RCC 7860 (cell line): ENCODE measurements around the gene DPP4.
"Not testable (repeated sequence)": the region's sequence is repeated elsewhere in the genome, so short reads cannot be mapped to it uniquely, and the experiment has no call there.

ENCODE experiments used
- DNase-seq: peaks from one replicate; pipeline ENCODE4 v3.0.0-alpha.2; 2015; ENCODE audit warnings: low spot score
- FAIRE-seq: peaks from 2 replicates; lab custom pipeline; 2012; peaks lifted over from hg19 to GRCh38; lab: Jason Lieb, UNC

Gene DPP4

DNA sequence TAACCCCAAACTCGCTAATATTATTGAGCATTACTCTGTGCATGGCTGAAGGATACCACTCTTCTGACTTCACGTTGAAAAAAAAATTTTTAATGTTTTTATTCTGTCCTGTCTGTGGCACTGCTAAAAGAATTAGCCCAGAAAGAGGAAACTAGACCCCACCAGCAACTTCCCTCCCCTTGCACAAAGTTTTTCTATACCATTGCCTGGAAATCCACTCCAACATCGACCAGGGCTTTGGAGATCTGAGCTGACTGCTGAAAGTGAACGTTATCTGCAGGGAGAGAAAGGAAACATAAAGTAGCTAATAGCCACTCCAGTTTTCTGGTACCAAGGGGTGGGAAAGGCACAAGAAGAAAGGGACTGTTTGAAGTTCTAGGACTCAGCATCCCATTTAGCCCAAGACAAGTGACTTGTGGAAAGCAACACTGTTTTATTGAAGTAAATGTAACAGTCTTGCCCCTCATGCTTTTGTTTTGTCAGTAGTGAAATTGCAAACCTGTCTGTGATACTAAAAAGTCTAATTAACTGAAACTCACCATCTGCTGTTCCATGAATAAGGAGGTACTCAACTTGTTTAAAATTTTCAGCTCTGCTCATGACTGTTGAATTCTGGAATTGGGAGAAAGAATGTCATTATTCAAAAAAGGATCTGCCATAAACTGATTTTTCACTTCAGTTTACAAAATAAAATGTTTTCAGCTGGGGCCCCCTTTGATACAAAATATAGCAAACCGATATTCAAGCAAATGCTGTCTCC, 79.1 kb downstream of the DPP4 start:
- no peak for FAIRE-seq

DNA sequence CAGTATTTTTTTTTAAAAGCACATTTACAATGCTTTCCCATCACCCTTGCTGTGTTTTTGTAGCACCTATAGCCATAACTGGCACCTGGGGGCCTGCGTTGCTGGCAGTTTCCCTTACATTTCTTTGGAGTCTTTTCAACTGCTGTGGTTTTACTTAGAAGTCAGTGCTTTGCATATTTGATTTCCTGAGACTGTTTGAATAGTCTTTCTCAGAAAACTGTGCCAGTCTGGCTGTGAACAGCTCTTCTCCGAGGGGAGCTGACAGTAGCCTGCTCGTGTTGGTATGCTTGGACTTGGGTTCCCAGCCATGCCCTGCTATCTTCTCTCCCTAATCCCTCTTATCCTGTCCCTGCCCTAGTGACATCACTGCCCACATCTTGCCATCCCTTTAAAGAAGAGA, 81.5 kb downstream of the DPP4 start:
- DNase-seq (no peak), FAIRE-seq (no peak)

More for the DNA sequence above, 79.1 kb downstream of the DPP4 start:
- DNase-seq = no peak

DNA sequence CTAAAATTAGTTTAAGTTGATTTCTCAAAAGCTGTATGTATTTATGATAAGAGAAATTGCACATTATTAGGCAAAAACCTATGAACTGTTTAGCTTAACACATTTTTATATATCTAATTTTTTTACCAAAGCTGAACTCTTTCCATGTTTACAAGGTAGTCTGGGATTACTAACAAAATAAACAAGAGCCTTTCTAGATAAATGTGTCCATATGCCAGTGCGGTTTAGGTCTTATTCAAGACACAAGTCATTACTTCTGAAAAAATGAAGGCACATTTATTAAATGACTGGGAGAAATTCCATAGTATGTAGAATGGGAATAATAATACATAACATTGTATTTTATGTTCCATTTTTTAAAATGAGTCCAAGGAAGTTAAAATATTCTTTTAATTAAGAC, 82.0 kb downstream of the DPP4 start:
- FAIRE-seq (peak; percentile 44), DNase-seq (no peak)

DNA sequence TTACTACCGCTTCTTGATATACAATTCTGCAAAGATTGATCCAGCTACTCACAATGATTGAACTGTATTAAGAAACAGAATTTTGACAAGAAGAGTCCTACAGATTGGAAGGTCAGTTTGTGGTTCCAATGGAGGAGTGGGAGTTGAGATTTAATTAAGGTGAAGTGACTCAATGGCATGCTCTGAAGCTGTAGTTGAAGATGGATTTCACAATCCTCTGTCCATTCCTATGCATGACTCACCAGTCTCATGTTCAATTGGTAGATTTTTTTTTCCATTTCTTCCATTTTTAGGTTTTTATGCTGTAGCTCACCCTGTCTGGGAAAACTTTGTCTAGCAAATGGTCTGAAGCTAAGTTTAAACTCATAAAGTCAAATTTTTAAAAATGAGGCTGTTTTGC, 83.3 kb downstream of the DPP4 start:
- peak; percentile 78 for DNase-seq

DNA sequence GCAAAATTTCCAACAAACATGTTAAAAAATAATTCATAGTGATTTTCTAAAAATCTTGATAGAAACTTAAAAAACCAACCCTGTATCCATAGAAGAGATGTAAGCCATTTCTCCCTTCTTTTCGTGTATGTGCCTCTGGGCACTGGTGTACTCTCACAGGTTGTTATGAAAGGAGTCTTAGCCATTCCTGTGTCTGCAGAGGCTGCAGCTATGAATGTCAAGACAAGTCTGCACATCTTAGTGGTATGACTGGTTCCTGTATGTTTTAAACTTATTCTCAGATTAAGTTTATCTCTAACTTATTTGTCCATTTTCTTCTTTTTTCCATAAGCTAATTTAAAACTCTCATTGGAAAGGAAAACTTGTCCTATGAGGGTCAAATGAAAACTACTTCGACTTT, 84.0 kb downstream of the DPP4 start:
- no peak for FAIRE-seq

More for the DNA sequence above, 83.3 kb downstream of the DPP4 start:
- FAIRE-seq = peak; percentile 96

DNA sequence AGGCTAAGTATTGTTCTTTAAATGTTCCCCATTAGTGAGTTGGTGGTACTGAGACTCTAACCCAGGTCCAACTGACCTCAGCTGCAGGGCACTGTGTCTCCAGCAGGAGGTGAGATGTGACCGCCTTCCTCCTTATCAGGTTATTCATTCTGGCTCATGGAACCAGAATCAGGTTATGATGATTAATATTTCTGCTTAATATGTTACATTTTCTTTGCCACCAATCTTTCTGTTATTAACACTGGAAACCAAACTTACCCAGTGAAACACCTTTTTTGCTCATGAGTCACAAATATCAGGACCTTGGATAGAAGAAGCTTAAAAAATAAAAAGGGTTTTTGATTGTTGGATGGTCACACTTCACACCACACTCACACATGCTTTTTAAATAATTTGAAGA, 85.4 kb downstream of the DPP4 start:
- FAIRE-seq = peak; percentile 91

More for the DNA sequence above, 84.0 kb downstream of the DPP4 start:
- no peak for DNase-seq

DNA sequence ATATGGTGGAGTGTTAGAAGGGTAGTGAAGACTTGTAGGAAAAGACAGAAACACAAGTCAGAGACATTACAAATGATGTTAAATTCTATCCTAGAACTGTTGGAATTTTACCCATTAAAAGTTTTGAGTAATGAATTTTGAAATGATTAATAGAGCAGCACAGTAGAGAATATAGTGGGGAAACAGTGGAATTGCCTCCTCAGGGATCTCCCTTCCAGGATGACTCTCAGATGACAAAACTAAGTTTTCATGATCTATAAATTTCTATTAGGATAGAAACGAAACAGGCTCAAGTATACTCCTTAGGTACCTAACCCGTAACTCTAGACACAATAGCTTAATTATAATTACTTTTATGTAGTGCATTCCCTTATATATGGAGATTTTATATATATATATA, 86.7 kb downstream of the DPP4 start:
- DNase-seq = no peak
- FAIRE-seq = no peak

More for the DNA sequence above, 85.4 kb downstream of the DPP4 start:
- DNase-seq = peak; percentile 35

DNA sequence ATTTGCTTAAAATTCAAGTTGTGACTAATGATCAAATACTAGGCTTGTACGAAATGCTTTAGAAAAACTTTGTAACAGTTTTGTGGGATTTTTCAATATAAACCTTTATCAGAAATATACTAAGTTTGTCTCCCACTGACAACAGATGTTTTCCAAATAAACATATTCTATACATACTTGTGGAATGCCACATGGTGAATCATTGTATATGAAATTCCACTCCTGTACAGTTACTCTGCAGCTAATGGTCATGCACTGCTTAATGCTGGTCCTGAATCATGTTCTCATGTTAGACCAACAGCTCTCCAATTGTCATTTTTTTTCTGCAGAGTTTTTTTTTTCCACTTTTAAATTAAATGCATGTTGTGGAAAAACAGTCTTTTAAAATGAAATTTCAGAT, 90.1 kb downstream of the DPP4 start:
- FAIRE-seq (peak; percentile 68), DNase-seq (peak; percentile 18)

DNA sequence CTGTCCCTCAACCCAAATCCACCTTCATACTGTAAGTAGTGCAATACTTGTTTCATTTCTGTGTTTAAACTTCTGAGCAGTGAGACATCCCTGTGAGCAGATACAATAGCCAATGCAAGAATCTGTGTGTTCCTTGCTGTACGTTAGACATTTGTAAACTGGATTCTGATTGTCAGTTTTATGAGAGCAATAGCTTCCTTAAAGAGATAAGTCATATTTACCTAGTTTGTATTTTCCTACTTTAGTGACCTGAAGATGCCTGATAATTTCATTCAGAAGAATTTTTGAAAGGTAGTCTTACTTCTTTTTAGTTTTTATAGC, 90.7 kb downstream of the DPP4 start:
- FAIRE-seq (no peak), DNase-seq (no peak)

DNA sequence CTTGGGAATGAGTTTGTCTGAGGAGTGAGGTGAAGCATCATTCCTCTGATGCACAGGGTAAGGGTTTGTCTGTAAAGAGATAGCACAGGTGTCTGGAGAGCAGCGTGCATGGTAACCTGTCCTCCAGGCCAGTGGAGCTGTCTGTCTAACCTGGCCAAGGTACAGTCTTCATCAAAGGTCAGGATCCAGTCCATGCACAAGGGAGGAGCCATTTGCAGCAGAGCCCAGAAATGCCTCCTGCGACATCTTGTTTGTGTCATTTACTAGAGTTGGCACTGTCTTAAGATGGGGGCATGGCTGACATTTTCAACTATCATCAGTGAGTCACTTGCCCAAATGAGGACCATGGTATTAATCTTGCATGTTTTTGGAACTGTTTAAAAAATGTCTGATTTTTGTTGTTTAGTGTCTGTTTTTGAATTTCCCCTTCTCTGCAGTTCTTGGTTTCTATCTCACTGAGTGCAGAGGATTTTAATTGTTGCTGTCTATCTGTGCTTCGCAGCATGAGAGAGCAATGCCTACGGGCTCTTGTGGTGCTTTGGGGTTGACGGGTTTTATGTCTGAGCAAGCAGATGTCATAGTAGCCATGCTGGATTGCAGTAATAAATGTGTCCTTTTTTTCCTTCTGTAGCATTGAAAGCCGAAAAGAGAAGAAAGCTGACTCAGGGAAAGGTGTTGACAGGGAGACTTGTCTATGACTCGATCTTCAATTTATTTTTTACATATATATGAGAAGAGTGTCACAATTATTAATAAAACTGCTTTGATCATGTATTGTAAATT, 91.3 kb downstream of the DPP4 start:
- no peak for DNase-seq
- FAIRE-seq = no peak

DNA sequence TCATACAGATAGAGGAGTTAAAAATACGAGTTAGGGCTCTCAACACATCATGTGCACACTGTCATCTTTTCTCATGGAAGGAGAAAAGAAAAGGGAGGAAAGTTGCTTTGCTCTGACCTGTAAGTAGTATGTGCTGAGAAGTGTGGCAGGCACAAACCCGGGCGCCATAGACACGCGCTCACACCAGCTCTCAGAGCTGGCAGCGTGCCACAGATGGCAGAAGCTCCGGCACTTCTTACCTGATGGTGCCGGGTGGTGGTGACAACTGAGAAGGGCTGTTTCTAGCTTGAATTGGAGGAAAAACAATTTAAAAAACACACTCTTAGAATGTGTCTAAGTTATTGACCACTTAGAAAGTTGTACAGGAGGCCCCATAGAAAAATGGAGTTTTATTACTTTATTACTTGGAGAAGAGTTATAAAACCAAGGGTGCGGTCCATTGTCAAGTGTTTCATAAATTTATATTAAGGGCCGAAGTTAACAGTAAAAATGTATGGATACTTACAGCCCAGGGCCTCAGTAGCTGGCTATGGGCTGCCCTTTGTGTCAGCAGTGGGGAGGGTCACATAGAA, 92.2 kb downstream of the DPP4 start:
- DNase-seq = no peak
- no peak for FAIRE-seq

DNA sequence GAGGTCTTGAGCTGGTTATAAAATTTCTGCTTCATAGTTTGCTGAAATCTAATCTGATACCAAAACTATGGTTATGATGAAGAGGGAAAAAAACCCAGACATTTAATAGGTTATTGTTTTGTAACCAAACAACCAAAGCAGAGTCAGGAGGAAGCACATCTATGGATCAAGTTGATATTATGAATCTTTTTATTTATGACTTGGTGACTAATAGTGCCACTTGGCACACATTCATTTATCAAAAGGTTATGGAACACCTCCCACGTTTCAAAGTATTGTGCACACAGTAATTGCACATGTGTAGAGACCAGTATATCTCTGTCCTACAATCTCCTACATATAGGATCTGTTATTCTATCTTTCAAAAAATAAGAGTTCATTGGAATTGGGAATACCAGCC, 93.0 kb downstream of the DPP4 start:
- DNase-seq (no peak), FAIRE-seq (no peak)

DNA sequence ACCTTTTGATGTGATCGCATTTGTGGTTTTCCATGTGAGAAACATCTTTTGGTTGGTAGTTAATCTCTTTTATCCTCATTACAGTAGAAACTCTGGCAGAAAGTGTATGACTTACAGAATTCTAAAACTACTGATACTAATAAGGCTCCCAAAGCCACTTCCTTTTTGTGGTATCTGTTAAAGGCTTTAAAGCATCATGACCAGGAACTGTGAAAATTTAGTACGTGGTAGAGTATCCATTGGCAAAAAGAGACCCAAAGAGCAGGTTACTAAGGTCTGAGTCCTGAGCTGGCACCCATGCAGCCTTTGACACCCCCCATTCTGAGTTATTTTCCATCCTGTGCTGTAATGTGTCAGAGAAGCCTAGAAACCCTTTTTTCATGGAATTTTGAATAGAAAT, 94.5 kb downstream of the DPP4 start:
- DNase-seq = no peak
- FAIRE-seq = no peak

DNA sequence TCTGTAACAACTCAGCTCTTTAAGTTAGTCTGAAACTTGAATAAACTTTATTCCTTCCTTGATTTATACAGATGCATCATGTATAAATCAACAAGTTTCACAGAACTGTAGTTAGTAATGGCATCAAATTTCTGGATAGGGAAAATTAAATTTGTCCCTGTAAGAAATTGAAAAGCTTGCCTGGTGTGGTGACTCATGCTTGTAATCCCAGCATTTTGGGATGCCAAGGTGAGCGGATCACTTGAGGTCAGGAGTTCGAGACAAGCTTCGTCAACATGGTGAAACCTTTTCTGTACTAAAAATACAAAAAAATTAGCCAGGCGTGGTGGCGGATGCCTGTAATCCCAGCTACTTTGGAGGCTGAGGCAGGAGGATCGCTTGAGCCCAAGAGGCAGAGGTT, 96.1 kb downstream of the DPP4 start:
- not testable (repeated sequence) for DNase-seq, FAIRE-seq

DNA sequence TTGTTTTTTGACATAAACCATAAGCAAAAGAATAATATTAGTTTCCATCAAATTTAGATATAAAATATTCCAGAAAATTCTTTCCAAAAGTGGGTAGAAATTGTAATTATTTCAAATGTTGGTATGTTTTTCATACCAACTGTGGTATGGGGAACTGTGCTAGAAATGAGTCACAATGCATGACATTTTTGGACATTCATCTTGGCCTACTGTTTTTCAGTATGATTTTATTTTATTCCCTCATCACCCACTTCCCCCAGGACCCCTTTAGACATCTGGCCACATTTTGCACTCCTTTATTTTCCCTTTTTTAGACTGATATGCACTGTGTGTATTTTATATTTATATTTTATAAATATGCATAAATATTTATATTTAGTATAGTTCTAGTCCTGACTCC, 97.1 kb downstream of the DPP4 start:
- no peak for DNase-seq
- no peak for FAIRE-seq

DNA sequence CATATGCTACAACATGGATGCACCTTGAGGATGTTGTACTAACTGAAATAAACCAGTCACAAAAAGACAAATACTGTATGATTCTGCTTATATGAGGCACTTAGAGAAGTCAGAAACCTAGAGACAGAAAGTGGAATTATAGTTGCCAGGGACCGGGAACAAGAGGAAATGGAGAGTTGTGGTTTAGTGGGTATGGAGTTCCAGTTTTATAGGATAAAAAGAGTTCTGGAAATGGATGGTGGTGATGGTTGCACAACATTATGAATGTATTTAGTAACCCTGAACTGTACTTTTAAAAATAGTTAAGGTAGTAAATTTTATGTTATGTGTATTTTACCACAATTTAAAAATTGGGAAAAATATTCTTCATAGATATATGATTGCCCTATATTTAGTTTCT, 97.7 kb downstream of the DPP4 start:
- no peak for DNase-seq
- no peak for FAIRE-seq

DNA sequence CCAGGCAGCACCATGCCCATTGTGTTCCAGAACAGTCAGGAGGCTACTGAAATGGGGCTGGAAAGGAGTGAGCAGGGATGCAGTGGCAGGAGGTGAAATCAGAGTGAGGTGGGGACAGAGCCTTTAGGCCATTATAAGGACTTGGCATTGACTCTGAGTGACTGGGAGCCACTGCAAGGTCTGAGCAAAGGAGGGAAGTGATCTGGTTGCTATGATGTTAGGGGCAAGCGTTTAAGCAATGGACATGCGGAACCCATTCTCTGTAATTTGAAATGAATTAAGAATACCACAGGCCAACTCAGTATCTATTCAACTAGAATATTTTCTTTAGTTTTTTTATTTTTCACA, 98.2 kb downstream of the DPP4 start:
- DNase-seq = no peak

DNA sequence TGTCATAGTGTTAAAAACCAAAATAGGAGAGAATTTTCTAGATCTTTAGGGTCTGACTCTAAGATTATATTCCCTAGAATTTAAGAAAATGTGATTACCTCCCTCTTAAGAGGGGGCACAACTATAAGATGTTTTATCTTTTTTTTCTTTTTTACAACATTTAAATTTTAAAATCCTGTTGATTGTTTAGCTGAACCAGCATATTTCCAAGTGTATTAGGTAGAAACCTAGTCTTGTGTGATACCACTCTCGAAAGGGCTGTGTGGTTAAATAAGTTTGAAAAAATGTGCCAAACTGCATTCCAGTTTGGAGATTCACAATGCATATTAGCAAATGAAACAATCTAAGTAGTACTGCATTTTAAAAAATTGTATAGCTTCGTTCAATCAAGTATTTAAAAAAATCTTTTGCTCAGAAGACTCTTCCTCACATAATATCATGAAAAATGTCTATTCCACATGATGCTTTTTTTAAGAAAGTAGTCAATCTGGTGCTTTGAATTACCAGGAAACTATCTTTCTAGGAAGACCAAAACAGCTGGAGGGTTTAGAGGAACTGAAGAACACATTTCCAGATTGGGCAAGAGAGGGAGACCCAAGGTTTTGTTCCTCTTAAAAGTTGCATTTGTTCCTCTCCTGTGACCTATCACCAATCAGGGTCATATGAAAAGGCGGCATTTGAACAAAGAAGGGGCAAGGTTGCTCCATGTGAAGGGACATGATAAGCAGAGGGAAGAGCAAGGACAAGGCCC, 98.8 kb downstream of the DPP4 start:
- DNase-seq (no peak), FAIRE-seq (peak; percentile 5)

More for the DNA sequence above, 98.2 kb downstream of the DPP4 start:
- FAIRE-seq = no peak

DNA sequence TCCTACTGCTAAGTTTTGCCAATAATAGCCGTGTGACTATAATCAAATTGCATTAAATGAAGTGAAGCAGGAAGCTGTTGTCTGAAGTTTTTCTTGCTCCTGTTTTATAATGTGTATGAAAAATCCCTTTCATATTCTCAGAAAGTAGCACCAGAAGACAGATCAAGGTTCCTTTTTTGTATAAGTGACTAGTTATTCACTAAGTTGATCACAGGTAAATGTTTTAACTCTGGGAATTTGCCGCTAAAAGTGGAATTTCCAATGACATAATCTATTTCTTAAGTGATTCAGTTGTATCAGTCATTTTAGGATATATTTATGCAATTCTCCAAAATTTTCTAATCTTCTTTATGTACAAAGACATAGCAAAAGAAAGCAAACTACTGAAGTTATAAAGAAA, 99.6 kb downstream of the DPP4 start:
- FAIRE-seq (no peak), DNase-seq (no peak)

DNA sequence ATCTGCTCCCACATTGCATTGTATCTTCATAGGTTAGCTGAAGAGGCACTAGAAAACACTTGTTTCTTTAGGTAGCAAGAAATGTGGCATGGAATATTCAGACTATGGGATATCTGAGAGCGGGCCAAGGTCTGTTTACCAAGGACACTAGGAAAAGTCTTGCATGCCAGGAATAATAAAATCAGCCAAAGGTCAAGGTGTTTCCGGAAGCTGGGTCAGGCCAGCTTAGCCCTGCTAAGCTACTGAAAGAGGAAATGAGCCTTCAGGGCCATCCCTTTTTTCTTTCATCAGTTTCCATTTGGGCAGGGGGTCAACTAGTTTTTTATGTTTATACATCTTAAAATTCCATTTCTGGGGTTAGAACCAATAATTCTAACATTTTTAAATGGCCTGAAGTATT, 101.1 kb downstream of the DPP4 start:
- no peak for FAIRE-seq
- DNase-seq = no peak

DNA sequence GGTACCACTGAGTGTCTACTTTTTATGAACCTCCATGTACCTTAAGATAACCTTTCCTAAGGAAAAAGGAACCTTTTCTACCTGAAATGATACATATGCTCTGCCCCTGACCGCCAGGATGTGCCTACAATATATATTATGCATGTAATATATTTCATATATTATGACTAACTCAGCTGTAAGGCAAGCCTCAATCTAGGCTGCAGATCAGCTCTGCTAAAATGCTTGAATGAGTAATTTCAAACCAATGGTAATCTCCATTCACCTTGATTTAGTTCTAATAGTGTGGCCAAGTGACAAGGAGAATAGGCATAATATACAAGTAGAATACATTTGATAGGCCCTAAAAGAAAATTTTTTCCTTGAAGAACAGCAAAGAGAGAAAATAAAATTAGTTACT, 101.8 kb downstream of the DPP4 start:
- no peak for DNase-seq
- FAIRE-seq = no peak
